Measurements from ENCODE around the gene MRPS30.

DNA sequence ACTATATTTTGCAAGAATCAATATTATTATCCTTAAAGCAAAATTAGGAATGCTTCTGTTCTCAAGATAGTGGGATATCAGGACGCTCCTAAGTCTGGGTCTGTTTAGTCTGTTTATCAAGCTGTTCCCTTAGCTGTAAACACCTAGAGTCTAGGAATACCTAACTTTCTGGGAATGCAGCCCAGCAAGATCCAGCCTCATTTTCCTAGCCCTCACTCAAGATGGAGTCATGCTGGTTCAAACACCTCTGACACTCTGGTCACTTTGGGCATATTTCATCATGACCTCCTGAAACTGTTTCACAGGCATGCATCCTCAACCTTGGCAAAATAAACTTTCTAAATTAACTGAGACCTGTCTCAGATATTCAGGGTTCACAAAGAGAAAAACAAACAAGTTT, 14.4 kb upstream of the MRPS30 start:
- TF ChIP-seq, protein P1, sequence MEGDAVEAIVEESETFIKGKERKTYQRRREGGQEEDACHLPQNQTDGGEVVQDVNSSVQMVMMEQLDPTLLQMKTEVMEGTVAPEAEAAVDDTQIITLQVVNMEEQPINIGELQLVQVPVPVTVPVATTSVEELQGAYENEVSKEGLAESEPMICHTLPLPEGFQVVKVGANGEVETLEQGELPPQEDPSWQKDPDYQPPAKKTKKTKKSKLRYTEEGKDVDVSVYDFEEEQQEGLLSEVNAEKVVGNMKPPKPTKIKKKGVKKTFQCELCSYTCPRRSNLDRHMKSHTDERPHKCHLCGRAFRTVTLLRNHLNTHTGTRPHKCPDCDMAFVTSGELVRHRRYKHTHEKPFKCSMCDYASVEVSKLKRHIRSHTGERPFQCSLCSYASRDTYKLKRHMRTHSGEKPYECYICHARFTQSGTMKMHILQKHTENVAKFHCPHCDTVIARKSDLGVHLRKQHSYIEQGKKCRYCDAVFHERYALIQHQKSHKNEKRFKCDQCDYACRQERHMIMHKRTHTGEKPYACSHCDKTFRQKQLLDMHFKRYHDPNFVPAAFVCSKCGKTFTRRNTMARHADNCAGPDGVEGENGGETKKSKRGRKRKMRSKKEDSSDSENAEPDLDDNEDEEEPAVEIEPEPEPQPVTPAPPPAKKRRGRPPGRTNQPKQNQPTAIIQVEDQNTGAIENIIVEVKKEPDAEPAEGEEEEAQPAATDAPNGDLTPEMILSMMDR (IDR thresholded peaks at IDR 0.05): no peak
- no peak for TF ChIP-seq POLR2A (IDR thresholded peaks at IDR 0.05)
